Astrocyte of the cerebellum (primary cell): ENCODE results near the gene BCAS1.

Experiments used
- DNase-seq: peaks from one replicate; pipeline ENCODE4 v3.0.0-alpha.2; 2011; ENCODE audit warnings: low read depth
- H3K4me3 ChIP-seq: 2 replicates; pipeline ENCODE4 v1.5.1; 2011; ENCODE audit warnings: mild to moderate bottlenecking, low read depth, low read length, moderate library complexity
- in situ Hi-C: cut with HindIII; loops from 2 replicates; pipeline ENCODE4 v1.10.0; 2017; ENCODE audit warnings: low sequenced_read_pairs
- TF ChIP-seq, protein P1 (sequence below): IDR thresholded peaks from 2 replicates; pipeline ENCODE4 v1.5.1; 2012; ENCODE audit warnings: low read length, low read depth, moderate library complexity, mild to moderate bottlenecking; ENCODE audit errors: missing control alignments

BCAS1 gene

DNA sequence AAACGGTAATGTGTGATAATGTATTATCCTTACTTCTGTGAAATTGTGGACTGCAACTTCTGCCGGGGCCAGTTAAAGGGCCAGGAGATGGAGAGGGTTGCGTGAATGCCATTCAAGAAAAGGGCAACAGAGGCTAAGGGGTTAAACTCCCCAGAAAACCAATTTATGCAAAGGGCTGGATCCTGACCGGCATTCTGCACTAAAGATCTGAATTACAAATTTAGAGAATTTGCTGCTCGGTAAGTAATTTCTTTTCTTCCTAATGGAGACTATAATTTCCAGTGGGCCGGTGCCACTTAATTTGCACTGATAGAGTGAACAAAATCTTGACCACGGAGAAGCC, 130.1 kb downstream of the BCAS1 start:
- no peak for DNase-seq
- TF ChIP-seq, protein P1, sequence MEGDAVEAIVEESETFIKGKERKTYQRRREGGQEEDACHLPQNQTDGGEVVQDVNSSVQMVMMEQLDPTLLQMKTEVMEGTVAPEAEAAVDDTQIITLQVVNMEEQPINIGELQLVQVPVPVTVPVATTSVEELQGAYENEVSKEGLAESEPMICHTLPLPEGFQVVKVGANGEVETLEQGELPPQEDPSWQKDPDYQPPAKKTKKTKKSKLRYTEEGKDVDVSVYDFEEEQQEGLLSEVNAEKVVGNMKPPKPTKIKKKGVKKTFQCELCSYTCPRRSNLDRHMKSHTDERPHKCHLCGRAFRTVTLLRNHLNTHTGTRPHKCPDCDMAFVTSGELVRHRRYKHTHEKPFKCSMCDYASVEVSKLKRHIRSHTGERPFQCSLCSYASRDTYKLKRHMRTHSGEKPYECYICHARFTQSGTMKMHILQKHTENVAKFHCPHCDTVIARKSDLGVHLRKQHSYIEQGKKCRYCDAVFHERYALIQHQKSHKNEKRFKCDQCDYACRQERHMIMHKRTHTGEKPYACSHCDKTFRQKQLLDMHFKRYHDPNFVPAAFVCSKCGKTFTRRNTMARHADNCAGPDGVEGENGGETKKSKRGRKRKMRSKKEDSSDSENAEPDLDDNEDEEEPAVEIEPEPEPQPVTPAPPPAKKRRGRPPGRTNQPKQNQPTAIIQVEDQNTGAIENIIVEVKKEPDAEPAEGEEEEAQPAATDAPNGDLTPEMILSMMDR, result no peak
- in situ Hi-C loops, result loop anchor here (25.0 kb wide), 1 partner anchor 353 kb away; the partner anchor contains the start of gene ZNF217
- H3K4me3 ChIP-seq, result peak overlapping the region; percentile 9

DNA sequence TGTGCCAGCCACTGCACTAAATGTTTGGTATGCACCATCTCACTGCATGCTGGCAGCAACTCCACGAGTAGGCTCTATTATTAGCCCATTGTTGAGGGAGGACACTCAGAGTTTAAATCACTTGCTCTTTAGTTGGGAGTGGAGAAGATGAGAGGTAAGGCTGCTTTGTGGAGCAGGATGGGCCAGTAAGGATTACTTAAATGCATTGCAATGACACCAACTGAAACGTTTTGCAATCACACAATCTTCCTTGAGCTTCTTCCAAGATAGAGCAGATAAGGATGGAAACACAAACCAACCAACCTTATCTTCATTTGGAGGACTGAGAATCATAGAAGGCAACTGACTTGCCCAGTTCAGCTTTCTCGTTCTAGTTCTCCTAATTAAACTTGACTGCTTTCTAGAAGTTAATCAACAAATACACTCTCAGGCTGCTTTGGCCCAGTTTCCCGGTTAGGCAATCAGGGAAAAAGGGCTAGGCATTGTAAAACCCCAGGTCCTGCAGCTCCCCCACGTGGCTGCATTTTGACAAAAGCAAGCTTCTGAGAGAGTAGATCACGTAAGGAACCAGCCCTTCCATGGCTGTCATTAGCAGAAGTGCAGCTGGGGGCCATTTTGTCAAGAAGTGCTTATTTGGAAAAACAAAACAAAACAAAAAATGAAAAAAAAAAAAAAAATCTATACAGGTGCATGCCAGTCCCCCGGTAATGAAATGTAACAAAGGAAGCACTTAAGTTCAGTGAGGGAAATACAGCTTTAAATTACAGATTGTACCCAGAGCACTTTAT, 130.6 kb downstream of the BCAS1 start:
- H3K4me3 ChIP-seq, result peak overlapping the region; percentile 9
- in situ Hi-C loops, result loop anchor here (25.0 kb wide), 1 partner anchor 352 kb away; the partner anchor contains the start of gene ZNF217
- TF ChIP-seq, protein P1, result peak; percentile 77
- DNase-seq, result peak; percentile 90

DNA sequence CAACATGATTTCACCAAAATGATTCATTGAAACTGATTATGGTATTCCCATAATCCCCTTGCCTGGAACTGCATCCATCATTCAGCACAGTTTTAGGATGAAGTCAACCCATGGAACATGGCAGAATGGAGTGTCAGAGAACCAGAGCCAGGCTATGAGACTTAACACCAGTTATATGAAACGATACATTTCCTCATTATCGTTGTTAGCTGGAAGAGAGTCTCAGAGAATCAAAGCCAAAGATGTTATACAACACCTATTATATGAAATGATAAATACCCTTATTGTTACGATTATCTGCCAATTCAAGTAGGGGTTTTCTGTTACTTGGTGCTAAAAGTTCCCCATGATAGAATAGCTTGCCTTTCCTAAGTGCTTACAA, 131.2 kb downstream of the BCAS1 start:
- TF ChIP-seq, protein P1, result no peak
- in situ Hi-C loops, result loop anchor here (25.0 kb wide), 1 partner anchor 352 kb away; the partner anchor contains the start of gene ZNF217
- DNase-seq, result no peak
- no peak overlapping the region for H3K4me3 ChIP-seq

DNA sequence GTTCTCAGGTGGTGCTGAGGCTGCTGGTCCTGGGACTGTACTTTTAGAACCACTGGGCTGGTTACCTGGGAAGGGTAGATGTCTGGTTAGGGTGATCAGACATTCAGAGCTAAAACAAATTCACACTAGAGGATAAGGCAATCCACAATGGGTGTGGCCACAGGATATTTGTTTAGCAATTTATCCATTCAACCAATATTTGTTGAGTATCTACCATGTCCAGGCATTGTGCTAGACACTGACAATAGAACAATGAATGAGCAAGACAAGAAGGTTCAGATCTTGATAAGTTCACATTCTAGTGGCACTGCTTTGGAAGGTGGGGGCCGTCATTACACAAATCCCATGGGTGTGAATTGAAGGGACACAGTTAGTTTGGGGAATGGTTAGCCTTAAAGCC, 131.7 kb downstream of the BCAS1 start:
- no peak for DNase-seq
- no peak overlapping the region for H3K4me3 ChIP-seq
- TF ChIP-seq, protein P1, result no peak
- in situ Hi-C loops, result loop anchor here (25.0 kb wide), 1 partner anchor 351 kb away; the partner anchor contains the start of gene ZNF217

DNA sequence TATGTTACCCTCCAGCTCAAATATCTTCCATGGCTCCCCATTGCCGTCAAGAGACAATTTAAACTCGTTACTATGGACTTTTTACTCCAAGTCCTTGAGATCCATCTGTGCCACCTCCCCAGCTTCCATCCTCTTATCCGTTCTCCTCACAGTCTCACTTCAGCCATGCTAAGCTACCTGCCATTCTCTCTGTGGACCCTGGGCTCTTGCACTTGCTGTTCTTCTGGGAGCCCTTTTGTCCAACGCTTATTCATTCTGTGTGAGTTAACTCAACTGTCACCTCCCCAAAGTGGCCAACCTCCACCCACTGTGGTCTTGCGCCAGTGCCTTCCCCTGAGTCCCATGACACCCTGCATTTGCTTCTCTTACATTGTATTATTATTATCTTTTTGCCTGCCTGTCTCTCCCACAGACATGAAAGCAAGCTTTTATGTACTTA, 132.4 kb downstream of the BCAS1 start:
- TF ChIP-seq, protein P1, result no peak
- no peak overlapping the region for H3K4me3 ChIP-seq
- no peak for DNase-seq
- in situ Hi-C loops, result loop anchor here (25.0 kb wide), 1 partner anchor 351 kb away; the partner anchor contains the start of gene ZNF217

DNA sequence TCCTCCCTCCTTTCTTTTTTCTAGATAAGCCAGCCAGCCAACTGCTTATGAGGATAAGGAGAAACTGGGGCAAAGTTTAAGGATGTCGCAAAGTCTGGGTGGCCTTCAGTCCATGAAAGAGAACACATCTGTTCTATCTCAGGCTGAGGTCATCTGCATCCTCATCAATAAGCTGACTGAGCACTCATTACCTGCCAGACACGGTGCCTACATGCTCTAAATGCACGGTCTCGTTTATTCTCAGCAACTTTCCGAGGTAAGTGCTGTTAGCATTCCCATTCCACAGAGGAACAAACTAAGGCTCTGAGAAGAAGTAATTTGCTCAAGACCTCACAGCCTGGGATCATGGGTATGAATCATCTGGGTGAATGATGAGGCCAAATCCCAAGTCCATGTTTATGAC, 133.1 kb downstream of the BCAS1 start:
- in situ Hi-C loops, result loop anchor here (25.0 kb wide), 1 partner anchor 350 kb away; the partner anchor contains the start of gene ZNF217
- no peak for DNase-seq
- no peak overlapping the region for H3K4me3 ChIP-seq
- TF ChIP-seq, protein P1, result no peak
